HepG2 (cell line): ENCODE measurements around the gene SEZ6L. TPM values are rescaled to one million over a fixed set of nuclear protein-coding genes. Genes with fewer than 3 reads are reported as not detected.

Source experiments
- ATAC-seq: fragments of 200-7000 bp; cut with Tn5 transposase; 3 replicates; pipeline ENCODE4 v1.9.1; 2020; ENCODE audit warnings: mild to moderate bottlenecking, moderate library complexity
- BruUV-seq: library from RNA; stranded (reverse); fragments of 400-500 nt; replicated peaks from 2 replicates; lab custom pipeline; 2021; lab: Mats Ljungman, UMichigan
- CTCF ChIA-PET: fragments of 300-600 bp; formaldehyde crosslinking; extraction: SDS; loops from one replicate; lab custom pipeline; 2021; ENCODE audit warnings: low total read pairs, inconsistent platforms, low intra/inter-chr PET ratio; lab: Yijun Ruan, JAX
- POLR2A ChIA-PET: fragments of 350-600 bp; sonication (Branson Sonifier 250); formaldehyde crosslinking; loops from one replicate; lab custom pipeline; 2020; ENCODE audit warnings: antibody characterized with exemption, inconsistent platforms; lab: Yijun Ruan, JAX
- DNase-seq: peaks from one replicate; pipeline ENCODE4 v3.0.0-alpha.2; 2015; ENCODE audit warnings: low spot score
- FAIRE-seq: peaks from 3 replicates; lab custom pipeline; 2011; peaks lifted over from hg19 to GRCh38; lab: Jason Lieb, UNC
- H2AFZ ChIP-seq: one replicate; pipeline ENCODE4 v1.6.1; 2011; ENCODE audit warnings: low read length, inconsistent platforms
- H3K27ac ChIP-seq: fragments of 300-600 bp; 3 replicates; pipeline ENCODE4 v1.8.0; 2011; ENCODE audit warnings: mixed run types, mild to moderate bottlenecking, mixed read lengths, low read length, inconsistent platforms; ENCODE audit not compliant: insufficient read depth; ENCODE audit errors: extremely low read length
- H3K27me3 ChIP-seq, 2 experiments: fragments of 200-600 bp in 1 of 2; 2 replicates in 1 of 2; 3 replicates in 1 of 2; pipeline versions ENCODE4 v1.6.0 to v1.8.0; 2011; ENCODE audit warnings: low read length in 2 of 2, mild to moderate bottlenecking in 2 of 2, moderate library complexity in 2 of 2, inconsistent platforms in 1 of 2; ENCODE audit not compliant: insufficient read depth in 2 of 2, control insufficient read depth in 1 of 2
- H3K36me3 ChIP-seq, 2 experiments: fragments of 200-600 bp in 1 of 2; replicated peaks in 1 of 2; 2 replicates in 1 of 2; 3 replicates in 1 of 2; pipeline versions ENCODE4 v1.5.1 to v1.8.0; 2011; ENCODE audit warnings: low read length in 2 of 2, inconsistent platforms in 1 of 2; ENCODE audit not compliant: insufficient read depth in 2 of 2, control insufficient read depth in 1 of 2
- H3K4me1 ChIP-seq: 2 replicates; pipeline ENCODE4 v1.5.1; 2012; ENCODE audit warnings: low read length, inconsistent platforms; ENCODE audit not compliant: insufficient read depth
- H3K4me2 ChIP-seq: 2 replicates; pipeline ENCODE4 v1.6.0; 2011; ENCODE audit warnings: low read depth, low read length, inconsistent platforms
- H3K4me3 ChIP-seq, 3 experiments: fragments of 200-600 bp in 1 of 3; sonication (generic), shearing (Covaris generic) in 1 of 3; replicated peaks in 1 of 3; 2 replicates each; pipeline ENCODE4 v1.5.1; 2011 to 2016; ENCODE audit warnings: low read length in 3 of 3, inconsistent platforms in 2 of 3, low read depth in 2 of 3, mild to moderate bottlenecking in 2 of 3, control low read depth in 1 of 3, mixed read lengths in 1 of 3; ENCODE audit not compliant: insufficient read depth in 1 of 3
- H3K79me2 ChIP-seq: one replicate; pipeline ENCODE4 v1.6.1; 2011; ENCODE audit warnings: low read length, inconsistent platforms; ENCODE audit not compliant: insufficient read depth
- H3K9ac ChIP-seq: 2 replicates; pipeline ENCODE4 v1.6.0; 2011; ENCODE audit warnings: mild to moderate bottlenecking, low read depth, low read length, inconsistent platforms; ENCODE audit not compliant: insufficient read depth
- H3K9me3 ChIP-seq: 2 replicates; pipeline ENCODE4 v1.5.1; 2012; ENCODE audit warnings: mild to moderate bottlenecking, low read length
- H4K20me1 ChIP-seq: 2 replicates; pipeline ENCODE4 v1.6.0; 2011; ENCODE audit warnings: inconsistent platforms, mild to moderate bottlenecking, low read length, moderate library complexity; ENCODE audit not compliant: insufficient read depth
- FOSL1 ChIP-seq: sonication (generic); formaldehyde crosslinking; IDR thresholded peaks from 2 replicates; pipeline ENCODE4 v1.9.0; 2021; ENCODE audit warnings: missing genetic modification reagents, borderline replicate concordance
- HDAC2 ChIP-seq: sonication (generic); formaldehyde crosslinking; IDR thresholded peaks from 2 replicates; pipeline ENCODE4 v1.4.0; 2020; ENCODE audit warnings: missing genetic modification reagents
- LCORL ChIP-seq, 2 experiments: fragments of 450-650 bp in 1 of 2; sonication (generic) in 1 of 2; formaldehyde crosslinking in 1 of 2; IDR thresholded peaks; 2 replicates each; pipeline versions ENCODE4 v1.5.0 to v1.6.1; 2017 to 2020; ENCODE audit warnings: antibody characterized with exemption in 1 of 2, missing genetic modification reagents in 1 of 2
- NCOR1 ChIP-seq: fragments of 200-600 bp; sonication (generic); IDR thresholded peaks from 2 replicates; pipeline ENCODE4 v1.7.0; 2017; ENCODE audit warnings: antibody characterized with exemption, low read length, borderline replicate concordance
- PPARG ChIP-seq: conservative IDR thresholded peaks from 2 replicates; pipeline ENCODE4 v1.6.1; 2016; ENCODE audit warnings: missing biosample characterization, missing genetic modification reagents
- ZBTB21 ChIP-seq: sonication (generic); formaldehyde crosslinking; IDR thresholded peaks from 2 replicates; pipeline ENCODE4 v1.4.0; 2020; ENCODE audit warnings: missing genetic modification reagents
- ZFP36L1 ChIP-seq: sonication (generic); formaldehyde crosslinking; IDR thresholded peaks from 2 replicates; pipeline ENCODE4 v1.8.0; 2022; ENCODE audit warnings: mild to moderate bottlenecking, missing genetic modification reagents, moderate library complexity
- ZNF143 ChIP-seq: sonication (generic); formaldehyde crosslinking; IDR thresholded peaks from 2 replicates; pipeline ENCODE4 v1.4.0; 2020; ENCODE audit warnings: missing genetic modification reagents
- ZNF230 ChIP-seq: sonication (generic); formaldehyde crosslinking; IDR thresholded peaks from 2 replicates; pipeline ENCODE4 v1.4.0; 2020; ENCODE audit warnings: mild to moderate bottlenecking, missing genetic modification reagents
- ZNF446 ChIP-seq: sonication (generic); formaldehyde crosslinking; IDR thresholded peaks from 2 replicates; pipeline ENCODE4 v1.5.0; 2020; ENCODE audit warnings: mild to moderate bottlenecking, missing genetic modification reagents
- ZNF577 ChIP-seq: sonication (generic); formaldehyde crosslinking; IDR thresholded peaks from 2 replicates; pipeline ENCODE4 v1.4.0; 2020; ENCODE audit warnings: mild to moderate bottlenecking, low read depth, missing genetic modification reagents, borderline replicate concordance
- ZNF589 ChIP-seq: sonication (generic); formaldehyde crosslinking; conservative IDR thresholded peaks from 2 replicates; pipeline ENCODE4 v1.8.0; 2022; ENCODE audit warnings: mild to moderate bottlenecking, moderate library complexity, missing genetic modification reagents
- WGBS: methylation state at CpG from one replicate; pipeline ENCODE4 v1.1.6; 2017; ENCODE audit warnings: low lambda C conversion rate; 5-methylcytosine and 5-hydroxymethylcytosine counted together
- in situ Hi-C: cut with HindIII; loops from 2 replicates; pipeline ENCODE4 v1.10.0; 2017; ENCODE audit warnings: low pct_unique_long_range_greater_than_20kb; ENCODE audit not compliant: extremely low pct_ligation_motif_present
- intact Hi-C: fragments of 100-400 bp; cut with micrococcal nuclease; formaldehyde crosslinking; loops from one replicate; pipeline ENCODE4 v1.10.0; 2022; ENCODE audit not compliant: unreplicated experiment
- polyA plus RNA-seq, 8 experiments: library from polyadenylated mRNA; depleted of rRNA in 3 of 8; stranded (reverse) in 7 of 8; unstranded in 1 of 8; fragments of >200 nt; fragmentation: Illumina TruSeq in 4 of 8; extraction: Trizol in 4 of 8; gene quantifications; 2 replicates each; pipeline versions ENCODE4 v1.2.1 to v1.2.3, GENCODE V29; 2011 to 2016; ENCODE audit warnings: low read depth in 4 of 8, missing spikeins in 1 of 8, mixed read lengths in 1 of 8; ENCODE audit not compliant: insufficient read depth in 1 of 8
- total RNA-seq, 5 experiments: library from RNA; depleted of rRNA; stranded (reverse); fragments of >200 nt; fragmentation: Illumina TruSeq; extraction: Trizol; gene quantifications; 2 replicates each; pipeline ENCODE4 v1.2.3, GENCODE V29; 2016; ENCODE audit warnings: low read depth in 1 of 5
- TF ChIP-seq, protein P1 (sequence below): sonication (generic); formaldehyde crosslinking; IDR thresholded peaks from 2 replicates; pipeline ENCODE4 v1.4.0; 2020; ENCODE audit warnings: mild to moderate bottlenecking, missing genetic modification reagents
- TF ChIP-seq, protein P2 (sequence below): sonication (generic); formaldehyde crosslinking; IDR thresholded peaks from 2 replicates; pipeline ENCODE4 v1.8.0; 2022; ENCODE audit warnings: mild to moderate bottlenecking, missing genetic modification reagents; ENCODE audit not compliant: insufficient replicate concordance
- TF ChIP-seq, protein P3 (sequence below): sonication (generic); formaldehyde crosslinking; IDR thresholded peaks from 2 replicates; pipeline ENCODE4 v1.4.0; 2020; ENCODE audit warnings: mild to moderate bottlenecking, missing genetic modification reagents
- TF ChIP-seq, protein P4 (sequence below): sonication (generic); formaldehyde crosslinking; IDR thresholded peaks from 2 replicates; pipeline ENCODE4 v1.5.0; 2020; ENCODE audit warnings: mild to moderate bottlenecking, missing genetic modification reagents

SEZ6L gene
- total and polyA plus RNA-seq, 2 of the 13 experiments (the other 11 are each of a cell fraction or from before 2014, with no cell fraction given), result not detected

DNA sequence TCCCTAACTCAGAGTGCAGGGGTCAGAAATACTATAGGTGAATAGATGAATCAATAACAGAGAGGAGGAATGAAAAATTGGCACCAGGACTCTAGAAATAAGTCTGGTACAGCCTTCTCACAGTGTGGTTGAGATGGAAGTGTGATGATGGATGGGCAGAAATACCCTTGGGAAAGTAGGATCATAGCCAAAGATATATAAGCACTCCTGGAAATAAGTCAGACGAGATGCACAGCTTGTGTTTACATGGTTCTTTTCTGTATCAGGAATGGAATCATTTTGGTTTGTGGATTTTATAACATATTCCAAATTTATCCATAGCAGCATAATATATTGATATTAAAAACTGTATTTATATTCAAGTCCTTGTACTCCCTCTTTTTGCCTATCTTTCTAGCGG, 33.5 kb upstream of the SEZ6L start:
- H4K20me1 ChIP-seq, result no peaks in the 10 kb centered on the region
- 2% methylated on average over 2 of the region's 2 CpGs for WGBS
- TF ChIP-seq, protein P1, sequence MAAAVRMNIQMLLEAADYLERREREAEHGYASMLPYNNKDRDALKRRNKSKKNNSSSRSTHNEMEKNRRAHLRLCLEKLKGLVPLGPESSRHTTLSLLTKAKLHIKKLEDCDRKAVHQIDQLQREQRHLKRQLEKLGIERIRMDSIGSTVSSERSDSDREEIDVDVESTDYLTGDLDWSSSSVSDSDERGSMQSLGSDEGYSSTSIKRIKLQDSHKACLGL (CRISPR knock-in tag), result no peak
- no peak for TF ChIP-seq ZNF230 (CRISPR knock-in tag)
- TF ChIP-seq ZNF143 (CRISPR knock-in tag), result no peak
- TF ChIP-seq NCOR1, result no peak
- TF ChIP-seq LCORL (IDR thresholded peaks at IDR 0.05), result no peak
- TF ChIP-seq LCORL (CRISPR knock-in tag; IDR thresholded peaks at IDR 0.05), result no peak
- no peak for TF ChIP-seq ZNF446 (CRISPR knock-in tag)
- TF ChIP-seq, protein P2, sequence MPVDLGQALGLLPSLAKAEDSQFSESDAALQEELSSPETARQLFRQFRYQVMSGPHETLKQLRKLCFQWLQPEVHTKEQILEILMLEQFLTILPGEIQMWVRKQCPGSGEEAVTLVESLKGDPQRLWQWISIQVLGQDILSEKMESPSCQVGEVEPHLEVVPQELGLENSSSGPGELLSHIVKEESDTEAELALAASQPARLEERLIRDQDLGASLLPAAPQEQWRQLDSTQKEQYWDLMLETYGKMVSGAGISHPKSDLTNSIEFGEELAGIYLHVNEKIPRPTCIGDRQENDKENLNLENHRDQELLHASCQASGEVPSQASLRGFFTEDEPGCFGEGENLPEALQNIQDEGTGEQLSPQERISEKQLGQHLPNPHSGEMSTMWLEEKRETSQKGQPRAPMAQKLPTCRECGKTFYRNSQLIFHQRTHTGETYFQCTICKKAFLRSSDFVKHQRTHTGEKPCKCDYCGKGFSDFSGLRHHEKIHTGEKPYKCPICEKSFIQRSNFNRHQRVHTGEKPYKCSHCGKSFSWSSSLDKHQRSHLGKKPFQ (CRISPR knock-in tag), result no peak
- TF ChIP-seq FOSL1, result no peak
- no peak for TF ChIP-seq PPARG (CRISPR knock-in tag)
- no peak for TF ChIP-seq ZNF589 (CRISPR knock-in tag)
- no peak for TF ChIP-seq ZBTB21 (CRISPR knock-in tag)
- TF ChIP-seq, protein P3, sequence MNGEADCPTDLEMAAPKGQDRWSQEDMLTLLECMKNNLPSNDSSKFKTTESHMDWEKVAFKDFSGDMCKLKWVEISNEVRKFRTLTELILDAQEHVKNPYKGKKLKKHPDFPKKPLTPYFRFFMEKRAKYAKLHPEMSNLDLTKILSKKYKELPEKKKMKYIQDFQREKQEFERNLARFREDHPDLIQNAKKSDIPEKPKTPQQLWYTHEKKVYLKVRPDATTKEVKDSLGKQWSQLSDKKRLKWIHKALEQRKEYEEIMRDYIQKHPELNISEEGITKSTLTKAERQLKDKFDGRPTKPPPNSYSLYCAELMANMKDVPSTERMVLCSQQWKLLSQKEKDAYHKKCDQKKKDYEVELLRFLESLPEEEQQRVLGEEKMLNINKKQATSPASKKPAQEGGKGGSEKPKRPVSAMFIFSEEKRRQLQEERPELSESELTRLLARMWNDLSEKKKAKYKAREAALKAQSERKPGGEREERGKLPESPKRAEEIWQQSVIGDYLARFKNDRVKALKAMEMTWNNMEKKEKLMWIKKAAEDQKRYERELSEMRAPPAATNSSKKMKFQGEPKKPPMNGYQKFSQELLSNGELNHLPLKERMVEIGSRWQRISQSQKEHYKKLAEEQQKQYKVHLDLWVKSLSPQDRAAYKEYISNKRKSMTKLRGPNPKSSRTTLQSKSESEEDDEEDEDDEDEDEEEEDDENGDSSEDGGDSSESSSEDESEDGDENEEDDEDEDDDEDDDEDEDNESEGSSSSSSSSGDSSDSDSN (CRISPR knock-in tag), result no peak
- TF ChIP-seq, protein P4, sequence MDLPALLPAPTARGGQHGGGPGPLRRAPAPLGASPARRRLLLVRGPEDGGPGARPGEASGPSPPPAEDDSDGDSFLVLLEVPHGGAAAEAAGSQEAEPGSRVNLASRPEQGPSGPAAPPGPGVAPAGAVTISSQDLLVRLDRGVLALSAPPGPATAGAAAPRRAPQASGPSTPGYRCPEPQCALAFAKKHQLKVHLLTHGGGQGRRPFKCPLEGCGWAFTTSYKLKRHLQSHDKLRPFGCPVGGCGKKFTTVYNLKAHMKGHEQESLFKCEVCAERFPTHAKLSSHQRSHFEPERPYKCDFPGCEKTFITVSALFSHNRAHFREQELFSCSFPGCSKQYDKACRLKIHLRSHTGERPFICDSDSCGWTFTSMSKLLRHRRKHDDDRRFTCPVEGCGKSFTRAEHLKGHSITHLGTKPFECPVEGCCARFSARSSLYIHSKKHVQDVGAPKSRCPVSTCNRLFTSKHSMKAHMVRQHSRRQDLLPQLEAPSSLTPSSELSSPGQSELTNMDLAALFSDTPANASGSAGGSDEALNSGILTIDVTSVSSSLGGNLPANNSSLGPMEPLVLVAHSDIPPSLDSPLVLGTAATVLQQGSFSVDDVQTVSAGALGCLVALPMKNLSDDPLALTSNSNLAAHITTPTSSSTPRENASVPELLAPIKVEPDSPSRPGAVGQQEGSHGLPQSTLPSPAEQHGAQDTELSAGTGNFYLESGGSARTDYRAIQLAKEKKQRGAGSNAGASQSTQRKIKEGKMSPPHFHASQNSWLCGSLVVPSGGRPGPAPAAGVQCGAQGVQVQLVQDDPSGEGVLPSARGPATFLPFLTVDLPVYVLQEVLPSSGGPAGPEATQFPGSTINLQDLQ (CRISPR knock-in tag), result no peak
- no peak for TF ChIP-seq HDAC2 (CRISPR knock-in tag)
- TF ChIP-seq ZFP36L1 (CRISPR knock-in tag), result no peak
- no peak for TF ChIP-seq ZNF577 (CRISPR knock-in tag)
- TF ChIP-seq, all 625 proteins: peak for 0
- ChIA-PET CTCF (no interaction called here), POLR2A (no interaction called here)
- intact Hi-C loops, result loop anchor here (10.0 kb wide), 1 partner anchor 251 kb away; no protein-coding TSS in a partner anchor
- BruUV-seq, result no TSS peak
- Histone ChIP-seq H2AFZ (no peak overlapping the region), H3K4me2 (no peak overlapping the region), H3K27me3 (peaks cover 0 to 1% of the 10 kb centered on the region in 2 experiments; a peak in 1 of 5 replicates), H3K4me1 (no peaks in the 10 kb centered on the region), H3K36me3 (no peaks in the 10 kb centered on the region), H3K79me2 (no peaks in the 10 kb centered on the region), H3K27ac (no peak overlapping the region), H3K9me3 (no peaks in the 10 kb centered on the region), H3K4me3 (no peak overlapping the region), H3K9ac (no peak overlapping the region)
- in situ Hi-C loops, result no loop called here
- FAIRE-seq, result no peak
- ATAC-seq, result no peak
- no peak for DNase-seq
